HG03064 (cell line): ENCODE data around the gene NCAPD2.

Experiments
- ATAC-seq: cut with Tn5 transposase; IDR thresholded peaks from one replicate; pipeline ENCODE4 v1.9.1; 2021; ENCODE audit warnings: low read depth; ENCODE audit not compliant: unreplicated experiment

The NCAPD2 gene

DNA sequence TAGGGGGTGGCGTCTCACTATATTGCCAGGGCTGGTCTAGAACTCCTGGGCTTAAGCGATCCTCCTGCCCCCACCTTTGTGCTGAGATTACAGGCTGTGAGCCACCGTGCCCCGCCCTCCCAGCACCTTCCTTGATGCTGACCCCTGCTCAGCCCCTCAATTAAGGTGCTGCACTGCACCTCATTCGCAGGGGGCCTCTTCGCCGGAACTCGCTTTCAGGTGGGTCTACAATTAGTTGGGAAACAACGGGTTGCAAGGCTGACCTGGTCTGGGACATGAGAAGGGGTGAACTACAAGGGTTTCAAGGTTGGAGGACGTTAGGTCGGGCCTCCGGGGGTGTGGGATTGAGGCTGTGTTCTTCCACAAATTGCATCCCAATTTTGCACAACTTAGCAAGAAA is 75.4 kb downstream of the NCAPD2 start:
- ATAC-seq: no peak

DNA sequence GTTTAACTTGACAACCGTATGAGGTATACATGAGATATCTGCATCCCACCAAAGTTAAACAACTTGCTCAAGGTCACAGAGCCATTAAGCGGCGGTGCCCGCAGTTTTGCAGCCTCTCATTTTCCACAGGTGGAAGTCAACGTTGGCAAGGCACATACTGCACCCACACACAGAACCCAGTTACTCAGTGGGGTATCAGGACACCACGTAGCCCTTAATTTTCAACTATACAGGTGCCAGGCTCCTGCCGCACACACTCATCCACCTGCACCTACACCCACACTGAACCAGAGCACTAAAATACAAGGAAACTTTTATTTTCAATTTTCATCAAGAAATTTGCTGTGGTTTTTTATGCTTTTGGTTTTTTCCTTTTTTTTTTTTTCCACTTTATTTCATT is 75.9 kb downstream of the NCAPD2 start:
- ATAC-seq: no peak

DNA sequence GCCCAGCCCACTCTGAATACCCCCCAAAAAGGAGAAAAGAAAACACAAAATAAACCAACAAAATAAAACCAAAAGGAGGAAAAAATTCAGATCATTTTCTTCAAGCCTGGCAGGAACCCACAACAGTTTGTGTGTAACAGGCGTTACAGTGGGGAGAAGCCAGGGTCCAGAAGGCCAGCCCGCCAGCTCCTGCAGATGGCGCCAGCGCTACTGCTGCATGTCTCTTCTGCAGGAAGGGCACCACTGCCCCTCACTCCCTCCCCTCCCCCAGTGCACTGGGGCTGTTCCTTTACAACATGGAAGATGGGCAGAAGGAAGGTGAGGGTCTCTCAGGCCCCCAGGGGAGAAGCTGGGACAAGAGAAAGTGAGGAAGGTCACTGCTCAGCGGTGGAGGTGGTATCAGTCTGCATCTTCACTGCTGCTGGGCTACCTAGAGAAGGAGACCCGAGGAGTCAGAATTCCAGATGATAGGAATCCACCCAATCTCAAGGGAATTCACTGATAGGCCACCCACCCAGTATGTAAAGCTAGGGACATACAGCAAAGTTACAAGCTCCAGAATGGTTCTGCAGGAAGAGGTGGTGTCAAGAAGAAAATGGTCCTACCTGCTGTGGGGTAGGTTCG is 76.5 kb downstream of the NCAPD2 start:
- ATAC-seq: no peak

DNA sequence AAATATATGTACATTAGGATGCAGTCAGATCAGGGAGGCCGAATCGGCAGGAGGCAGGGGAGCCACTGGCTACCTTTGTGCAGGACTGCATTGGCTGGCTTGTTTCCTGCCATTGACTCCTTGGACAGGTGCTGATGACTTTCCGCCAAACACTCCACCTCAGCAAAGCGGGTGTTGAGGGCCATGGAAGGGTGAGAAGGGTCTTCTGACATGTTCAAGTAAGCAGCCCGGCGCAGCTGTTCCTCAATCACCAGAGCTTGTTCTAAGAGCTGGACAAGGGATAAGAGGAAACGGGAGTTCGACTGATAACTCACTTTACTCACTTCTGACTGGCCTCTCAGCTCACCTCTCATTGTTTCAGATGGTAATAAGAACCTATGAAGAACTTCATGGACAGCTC is 79.1 kb downstream of the NCAPD2 start:
- ATAC-seq: no peak

DNA sequence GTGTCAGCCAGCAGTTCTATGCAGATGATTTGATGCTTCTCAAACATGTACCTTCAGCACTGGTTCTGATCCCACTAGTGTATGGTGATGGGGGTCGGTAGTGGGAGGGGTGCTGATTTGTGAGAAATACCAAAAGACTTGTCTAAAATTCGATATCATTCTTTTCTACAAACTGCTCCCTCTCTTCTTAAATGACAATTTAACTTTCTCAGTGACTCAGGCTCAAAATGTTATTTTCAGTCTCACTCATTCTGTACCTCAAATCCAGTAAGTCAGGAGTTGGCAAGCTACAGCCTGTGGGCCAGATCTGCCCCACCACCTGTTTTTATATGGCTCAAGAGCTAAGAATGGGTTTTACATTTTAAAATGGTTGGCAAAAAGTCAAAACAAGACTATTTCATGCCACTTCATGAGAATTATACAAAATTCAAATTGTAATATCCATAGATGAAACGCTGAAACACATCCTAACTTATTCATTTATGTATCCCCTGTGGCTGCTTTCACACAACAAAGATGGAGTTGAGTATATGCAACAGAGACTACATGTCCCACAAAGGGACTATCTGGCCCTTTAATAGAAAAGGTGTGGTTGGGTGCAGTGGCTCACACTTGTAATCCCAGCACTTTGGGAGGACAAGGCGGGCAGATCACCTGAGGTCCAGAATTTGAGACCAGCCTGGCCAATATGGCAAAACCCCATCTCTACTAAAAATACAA is 80.8 kb downstream of the NCAPD2 start:
- ATAC-seq: no peak

DNA sequence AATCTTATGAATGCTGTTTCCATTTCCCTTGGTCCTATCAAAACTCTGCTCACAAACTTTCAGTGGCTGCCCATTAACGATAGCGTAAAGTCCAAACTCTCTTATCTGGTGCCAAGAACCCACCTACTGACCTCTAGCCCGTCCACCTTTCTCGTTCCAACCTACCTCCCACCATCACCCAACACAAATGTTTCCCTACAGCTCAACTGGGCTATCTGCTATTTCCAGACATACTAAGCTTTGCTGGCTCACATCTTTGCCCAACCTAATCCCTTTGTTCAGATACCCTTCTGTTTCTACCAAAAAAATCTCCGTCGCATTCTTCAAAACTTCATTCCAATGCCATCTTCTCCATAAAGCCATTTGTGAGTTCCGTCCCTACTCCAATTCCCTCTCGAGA is 81.7 kb downstream of the NCAPD2 start:
- ATAC-seq: no peak
